NCI-H1105 treated with DMSO at 0.1 percent for 48 hours (cell line): Measurements from ENCODE around the gene DYSF.

Experiments used
- DNase-seq: peaks from one replicate; lab custom pipeline; 2025; lab: John Stamatoyannopoulos, UW

The DYSF gene

DNA sequence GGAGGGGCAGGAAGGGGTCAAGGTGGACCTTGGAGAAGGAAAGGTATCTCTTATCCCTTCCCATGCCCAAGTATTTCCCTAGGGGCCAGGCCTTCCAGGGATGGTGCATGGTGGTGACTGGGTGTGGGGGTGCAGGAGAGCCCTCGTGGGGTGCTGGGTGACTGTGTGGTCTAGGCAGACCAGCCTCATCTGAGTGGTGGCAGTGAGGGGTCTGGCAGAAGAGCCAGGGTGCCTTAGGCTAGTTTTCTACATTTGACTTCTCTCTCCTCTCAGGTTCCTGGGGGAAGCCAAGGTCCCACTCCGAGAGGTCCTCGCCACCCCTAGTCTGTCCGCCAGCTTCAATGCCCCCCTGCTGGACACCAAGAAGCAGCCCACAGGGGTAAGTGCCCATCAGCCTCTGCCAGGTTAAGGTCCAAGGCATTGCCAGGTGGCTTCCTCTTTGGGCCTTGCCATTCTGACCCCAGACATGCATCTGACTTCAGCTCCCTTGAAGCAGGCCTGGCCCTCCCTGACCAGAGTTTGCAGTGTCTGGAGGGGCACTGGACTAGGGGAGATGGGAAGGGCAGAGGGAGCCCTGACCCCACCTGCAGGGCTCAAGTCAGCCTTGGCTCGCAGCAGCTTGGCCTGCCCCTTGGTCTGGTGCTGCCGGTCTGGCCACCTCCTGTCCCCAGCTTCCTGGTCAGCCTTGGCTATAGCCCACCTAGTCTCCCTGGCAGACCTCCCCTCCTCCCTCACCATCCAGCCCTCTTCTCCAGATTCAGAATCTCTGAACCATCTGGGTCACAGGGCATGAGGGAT, 49.8 kb downstream of the DYSF start:
- no peak for DNase-seq

DNA sequence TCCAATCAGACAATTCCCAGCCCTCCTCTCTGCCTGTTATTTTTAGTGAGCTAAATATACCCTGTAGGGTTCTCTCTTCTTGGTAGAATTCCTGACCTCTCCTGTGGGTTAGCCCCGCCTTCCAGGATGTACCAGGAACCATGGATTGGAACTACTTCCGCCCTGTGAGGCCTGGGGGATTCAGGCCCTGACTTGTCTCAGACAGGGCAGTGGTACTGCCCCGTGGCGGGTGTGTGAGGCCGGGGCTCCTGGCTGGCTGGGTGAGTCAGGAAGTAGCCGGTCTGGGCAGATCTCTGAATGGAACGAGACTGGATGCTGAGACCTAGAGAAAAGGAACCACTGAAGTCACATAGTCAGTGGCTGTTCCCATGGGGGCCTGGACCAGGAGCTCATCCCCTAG, 50.5 kb downstream of the DYSF start:
- DNase-seq, result no peak

DNA sequence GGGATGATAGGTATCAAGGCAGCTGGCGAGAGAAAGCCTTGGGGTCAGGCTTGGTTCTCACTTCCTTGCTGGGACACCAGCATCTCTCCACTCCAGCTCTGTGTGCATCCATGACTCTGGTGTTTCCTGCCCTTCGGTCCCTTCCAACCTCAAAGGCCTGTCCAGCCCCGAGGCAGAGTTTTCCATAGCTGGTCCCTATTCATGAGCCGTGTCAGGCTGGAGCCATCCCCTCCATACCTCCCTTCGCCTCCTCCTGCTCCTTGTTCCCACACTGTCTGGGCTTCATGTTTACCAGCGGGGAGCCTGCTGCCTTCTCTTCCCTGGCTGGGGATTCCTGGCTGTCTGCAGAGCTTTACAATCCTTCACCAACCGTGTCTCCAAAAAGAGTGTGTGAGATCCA, 51.2 kb downstream of the DYSF start:
- DNase-seq, result no peak

DNA sequence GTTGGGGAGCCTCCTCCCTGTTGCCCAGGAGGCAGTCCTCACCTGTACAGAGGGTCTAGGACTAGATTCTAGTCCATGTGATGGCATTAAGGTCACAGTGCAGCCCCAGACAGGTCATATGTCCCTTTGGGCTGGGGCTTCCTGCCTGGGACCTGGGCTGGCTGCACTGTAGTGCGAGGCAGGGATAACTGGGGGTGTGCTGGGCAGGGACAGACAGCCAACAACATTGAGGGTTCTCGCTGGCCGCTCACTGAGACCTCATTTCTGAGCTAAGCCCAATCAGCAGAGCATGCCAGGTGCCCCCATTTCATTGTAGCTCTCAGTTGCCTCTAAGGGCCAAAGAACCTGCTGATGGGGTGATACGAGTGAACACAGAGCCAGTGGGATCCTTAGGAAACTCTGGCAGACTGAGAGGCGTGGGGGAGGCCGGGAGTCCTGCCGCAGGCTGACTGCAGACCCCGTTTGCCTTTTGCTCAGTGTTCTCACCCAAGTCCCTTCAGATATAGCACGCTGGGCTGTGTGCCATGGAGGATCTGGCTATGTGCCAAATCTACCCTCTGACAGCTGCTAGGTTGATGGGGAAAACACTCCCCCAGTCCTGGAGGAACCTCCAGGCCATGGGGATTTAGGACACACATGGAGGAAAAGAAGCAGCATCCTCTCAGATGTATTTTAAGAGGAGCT, 51.9 kb downstream of the DYSF start:
- peak; percentile 83 for DNase-seq

DNA sequence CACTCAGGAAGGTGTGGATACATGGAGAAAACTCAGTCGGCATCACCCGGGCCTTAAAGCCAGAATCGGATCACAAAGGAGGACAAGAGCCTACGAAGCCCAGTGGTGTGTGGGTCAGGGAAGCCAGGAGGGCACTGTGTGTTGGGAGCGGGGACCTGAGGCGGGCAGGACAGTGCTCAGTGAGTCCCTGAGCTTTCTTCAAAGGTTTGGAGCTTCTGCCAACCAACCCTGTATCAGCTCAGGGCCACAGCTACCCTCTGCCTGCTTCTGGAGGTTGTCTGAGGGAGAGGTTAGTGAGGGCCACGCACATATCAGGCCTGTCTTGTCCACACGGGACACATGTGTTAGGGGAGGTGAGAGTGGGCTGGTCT, 52.4 kb downstream of the DYSF start:
- no peak for DNase-seq

DNA sequence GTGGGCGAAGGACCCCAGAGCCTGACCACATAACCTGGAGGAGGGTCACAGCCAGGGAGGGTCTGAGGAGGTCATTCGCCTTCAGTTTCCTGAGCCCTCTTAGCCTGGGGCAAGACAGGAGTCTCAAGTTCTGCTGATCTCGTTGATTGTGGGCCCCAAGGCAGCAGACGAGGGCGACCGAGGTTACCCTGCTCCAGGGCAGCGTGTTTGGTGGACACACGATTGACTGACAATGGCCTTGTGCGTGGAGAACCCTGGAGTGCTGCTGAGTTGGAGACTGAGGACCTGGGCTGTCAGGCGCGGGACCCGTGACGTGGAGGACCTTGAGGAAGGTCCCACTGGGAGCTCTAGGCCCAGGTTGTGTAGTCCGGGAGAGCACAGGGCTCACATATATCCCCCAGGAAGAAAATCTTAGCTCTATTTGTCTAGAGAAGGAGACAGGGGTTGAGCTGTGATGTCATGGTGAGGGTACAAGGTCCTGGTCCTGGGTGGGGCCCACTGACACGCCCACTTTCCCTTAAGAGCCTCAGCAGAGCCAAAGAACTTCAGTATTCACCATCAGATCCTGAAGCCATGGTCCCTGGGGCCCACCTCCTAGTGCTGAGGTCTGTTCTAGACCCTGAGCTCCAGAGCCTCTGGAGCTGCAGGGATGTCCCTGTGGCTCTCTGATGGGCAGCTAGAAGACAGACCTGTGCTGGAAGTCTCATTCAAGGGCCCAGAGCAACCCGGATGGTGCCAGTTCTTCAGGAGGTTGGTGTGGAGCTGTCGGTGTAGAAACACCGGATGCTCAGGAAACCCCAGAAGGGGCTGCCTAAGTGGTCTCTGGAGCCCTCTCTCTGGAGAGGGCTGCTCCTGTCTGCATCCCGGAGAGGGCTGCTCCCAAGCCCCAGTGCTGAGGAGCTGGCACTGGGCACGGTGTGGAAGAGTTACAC, 53.1 kb downstream of the DYSF start:
- no peak for DNase-seq

DNA sequence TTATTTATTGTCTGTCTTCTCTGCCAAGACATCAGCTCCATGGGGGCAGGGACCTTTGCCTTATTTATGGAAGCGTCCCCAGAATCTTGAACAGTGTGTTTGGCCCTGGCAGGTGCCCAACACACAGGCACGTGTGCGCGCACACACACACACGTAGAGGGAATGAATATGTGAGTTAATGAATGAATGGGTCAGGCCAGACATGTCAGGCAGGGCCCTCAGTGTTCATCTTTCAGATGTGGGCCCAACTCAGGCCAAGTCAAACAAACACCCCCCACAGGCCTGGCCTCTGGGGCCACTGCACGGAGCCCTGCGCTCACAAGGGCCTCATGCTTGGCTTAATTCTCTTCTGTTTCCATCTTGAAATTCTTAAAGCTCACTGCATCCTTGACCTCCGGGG, 54.1 kb downstream of the DYSF start:
- no peak for DNase-seq

DNA sequence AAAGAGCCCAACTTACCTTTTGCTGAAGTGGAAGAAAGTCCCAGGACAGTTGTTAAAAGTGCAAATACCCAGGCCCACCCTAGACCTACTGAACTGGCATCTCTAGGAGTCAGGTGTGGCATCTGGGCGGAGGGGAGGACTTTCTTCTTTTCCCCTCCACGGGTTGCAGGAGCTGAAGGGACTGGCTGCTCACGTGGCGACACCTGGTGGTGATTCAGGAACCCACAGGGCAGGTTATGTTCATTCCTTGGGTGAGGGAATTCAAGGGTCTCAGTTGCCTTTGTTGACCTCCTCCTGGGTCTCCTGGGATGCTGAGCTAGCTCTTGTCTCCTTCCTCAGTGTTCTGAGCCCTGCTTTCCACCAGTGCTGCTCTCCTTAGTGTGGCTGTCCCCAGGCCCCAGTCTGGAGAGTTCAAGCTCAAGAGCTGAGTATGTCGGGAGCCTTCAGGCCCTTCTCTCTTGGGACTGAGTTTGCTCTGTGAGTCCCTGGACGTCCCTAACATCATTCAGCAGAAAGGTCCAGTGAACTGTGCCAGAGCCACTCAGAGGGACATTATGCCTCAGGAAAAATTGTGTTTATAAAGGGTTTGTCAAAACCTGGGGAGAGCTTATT, 56.9 kb downstream of the DYSF start:
- peak; percentile 53 for DNase-seq

DNA sequence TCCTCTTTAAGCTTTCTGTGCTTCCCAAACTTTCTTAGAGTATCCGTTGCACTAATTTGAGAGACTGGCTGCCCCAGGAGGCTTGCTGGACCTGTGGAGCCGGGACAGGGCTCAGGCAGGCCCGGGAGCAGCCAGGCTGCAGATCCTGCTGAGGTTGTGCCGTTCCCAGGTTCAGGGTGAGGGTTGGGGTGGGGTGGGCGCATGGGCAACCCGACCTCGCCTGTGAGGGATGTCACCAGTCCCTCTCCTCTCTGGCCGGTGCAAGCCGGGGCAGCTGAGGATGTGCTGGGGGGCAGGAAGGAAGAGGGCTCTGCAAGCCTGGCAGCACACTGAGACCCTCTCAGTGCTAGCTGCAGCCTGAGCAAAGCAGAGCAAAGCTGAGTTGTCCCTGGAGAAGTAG, 57.6 kb downstream of the DYSF start:
- no peak for DNase-seq

DNA sequence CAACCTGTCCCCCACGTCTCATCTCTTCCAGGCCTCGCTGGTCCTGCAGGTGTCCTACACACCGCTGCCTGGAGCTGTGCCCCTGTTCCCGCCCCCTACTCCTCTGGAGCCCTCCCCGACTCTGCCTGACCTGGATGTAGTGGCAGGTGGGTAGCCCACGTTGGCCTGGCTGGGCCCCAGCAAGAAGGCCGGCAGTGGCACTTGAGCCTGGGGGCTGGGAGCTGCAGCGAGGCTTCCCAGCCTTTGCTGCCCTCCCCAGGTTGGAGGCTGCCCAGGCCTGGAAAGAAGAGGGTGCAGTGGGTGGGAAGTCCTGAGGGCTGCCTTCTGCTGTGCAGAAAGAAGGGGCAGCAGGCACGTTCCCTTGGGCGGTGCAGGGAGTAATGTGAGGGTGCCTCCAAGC, 58.4 kb downstream of the DYSF start:
- DNase-seq, result no peak

DNA sequence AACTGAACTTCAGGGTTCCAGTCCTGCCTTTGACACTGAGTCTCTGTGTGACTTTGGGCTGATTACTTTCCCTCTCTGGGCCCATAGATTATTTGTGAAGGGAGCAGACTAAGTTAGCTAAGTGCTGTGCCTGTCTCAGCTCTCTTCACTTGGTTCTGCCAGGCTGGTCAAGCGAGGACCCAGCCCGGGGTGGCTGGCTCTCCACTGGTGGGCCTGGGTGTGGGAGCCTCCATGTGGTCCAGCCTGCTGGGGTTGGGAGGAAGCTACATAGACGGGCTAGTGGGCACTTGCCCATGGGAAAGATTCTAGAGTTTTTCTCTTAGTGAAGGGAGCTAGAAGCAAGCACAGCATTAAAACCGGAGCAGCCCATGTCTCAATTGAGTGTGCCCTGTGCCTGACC, 59.0 kb downstream of the DYSF start:
- no peak for DNase-seq

DNA sequence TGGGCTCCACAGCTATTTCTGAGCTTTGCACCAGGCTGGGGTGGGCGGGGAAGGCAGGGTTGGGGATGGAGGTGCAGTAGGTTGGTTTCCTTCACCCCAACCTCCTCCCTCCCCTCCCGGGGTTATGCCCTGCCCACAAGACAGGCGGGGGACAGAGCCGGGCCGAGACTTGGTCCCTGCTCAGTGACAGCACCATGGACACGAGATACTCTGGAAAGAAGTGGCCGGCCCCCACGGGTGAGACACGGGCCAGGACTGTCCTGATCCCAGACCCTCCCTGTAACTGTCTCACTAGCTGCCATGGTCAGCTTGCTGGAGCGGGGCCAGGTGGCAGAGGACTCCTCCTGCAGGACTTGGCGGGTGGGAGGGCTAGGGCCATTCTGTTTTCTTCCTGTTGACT, 59.7 kb downstream of the DYSF start:
- DNase-seq, result no peak

DNA sequence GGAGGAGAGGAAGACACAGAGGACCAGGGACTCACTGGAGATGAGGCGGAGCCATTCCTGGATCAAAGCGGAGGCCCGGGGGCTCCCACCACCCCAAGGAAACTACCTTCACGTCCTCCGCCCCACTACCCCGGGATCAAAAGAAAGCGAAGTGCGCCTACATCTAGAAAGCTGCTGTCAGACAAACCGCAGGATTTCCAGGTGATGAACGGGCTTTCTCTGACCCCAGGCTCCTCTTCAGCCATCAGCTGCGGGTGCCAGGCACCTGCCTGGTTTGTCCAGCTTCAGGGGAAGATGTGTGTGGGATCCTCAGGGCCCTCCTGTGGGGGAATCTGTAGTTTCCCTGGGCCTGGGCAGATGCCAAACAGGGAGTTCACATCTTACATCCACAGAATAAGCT, 60.4 kb downstream of the DYSF start:
- no peak for DNase-seq

DNA sequence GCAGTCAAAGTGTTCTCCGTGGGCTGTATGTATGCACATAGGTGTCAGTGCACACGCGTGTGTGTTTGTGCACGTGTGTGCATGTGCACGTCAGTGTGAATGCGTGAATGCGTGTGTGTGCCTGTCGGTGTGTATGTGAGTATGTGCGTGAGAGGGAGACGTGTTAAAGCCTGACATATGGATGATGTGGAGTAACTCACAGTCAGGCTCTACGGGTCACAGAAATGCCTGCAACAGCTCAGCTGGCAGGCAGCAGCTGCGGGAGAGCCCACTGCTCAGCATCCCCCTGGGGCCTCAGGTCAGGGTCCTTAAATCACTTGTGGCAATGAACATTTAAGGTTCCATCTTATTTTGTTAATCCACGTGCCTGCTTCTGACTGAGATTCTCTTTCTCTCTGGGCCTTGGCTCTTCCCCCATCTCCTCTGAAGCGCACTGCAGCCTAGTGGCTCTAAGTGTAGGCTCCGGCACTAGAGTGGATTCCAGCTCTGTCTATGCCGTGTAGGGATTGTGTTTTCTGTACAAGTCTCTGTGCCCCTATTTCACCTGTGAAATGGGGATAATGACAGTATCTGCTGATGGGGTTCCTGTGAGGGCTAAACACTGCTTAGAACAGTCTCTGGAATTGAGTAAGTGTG, 63.0 kb downstream of the DYSF start:
- no peak for DNase-seq

DNA sequence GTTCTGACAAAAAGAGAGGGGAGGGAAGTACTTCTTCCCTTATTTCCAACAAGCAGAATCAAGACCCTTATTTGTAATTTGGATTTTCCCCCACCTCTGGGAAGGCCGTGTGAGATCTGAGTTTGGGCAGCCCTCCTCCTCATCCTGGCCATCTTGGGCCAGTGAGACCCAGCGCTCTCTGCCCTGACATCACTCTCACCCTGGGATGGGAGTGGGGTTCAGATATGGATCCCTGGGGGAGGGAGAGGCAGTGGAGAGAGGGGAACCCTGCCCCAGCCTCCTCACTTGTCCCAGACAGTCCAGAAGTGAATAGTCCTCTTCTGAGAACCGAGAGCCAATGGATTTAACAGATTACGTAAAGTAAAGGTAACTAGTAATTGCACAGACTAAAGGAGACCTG, 64.5 kb downstream of the DYSF start:
- no peak for DNase-seq

DNA sequence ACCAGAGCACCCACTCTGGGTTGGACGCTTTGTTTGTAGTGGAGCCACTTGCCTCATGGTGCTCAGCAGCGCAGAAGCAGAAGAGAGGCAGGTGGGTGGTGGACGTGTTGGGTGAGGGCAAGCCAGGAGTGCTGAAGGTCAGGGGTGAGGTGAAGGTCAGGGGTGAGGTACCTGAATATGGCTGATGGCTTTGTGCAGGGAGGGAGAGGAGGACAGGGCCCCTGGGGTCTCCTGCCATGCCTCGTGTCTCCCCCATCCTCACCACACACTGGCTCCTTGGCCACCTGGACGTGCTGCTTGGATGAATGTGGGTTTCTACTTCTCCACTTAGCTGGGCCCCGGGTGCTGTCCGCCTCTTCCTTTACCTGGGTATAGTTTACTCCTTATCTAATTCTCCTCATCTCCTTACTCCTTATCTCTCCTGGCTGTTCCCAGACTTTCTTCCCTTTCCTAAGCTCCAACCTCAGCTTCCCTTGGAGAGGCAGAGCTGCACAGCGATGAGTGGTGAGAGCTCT, 68.1 kb downstream of the DYSF start:
- DNase-seq, result no peak

DNA sequence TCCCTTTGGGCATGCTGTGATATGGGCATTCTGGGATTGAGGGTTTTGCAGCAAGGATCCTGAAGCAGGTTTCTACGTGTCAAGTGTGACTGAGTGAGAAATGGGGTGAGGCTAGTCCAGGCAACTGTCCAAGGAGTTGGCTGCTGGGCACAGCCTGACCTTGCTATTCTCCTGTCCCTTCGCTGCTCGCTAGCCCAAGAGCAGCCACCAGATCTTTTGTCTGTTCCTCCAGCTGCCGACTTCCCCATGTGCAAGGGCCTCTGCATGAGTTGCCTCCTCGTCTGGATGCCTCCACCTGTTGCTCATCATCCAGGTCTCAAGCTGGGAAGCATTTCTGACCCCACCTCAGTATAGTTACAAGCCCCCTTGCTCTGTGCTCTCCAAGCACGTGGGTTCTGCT, 71.1 kb downstream of the DYSF start:
- DNase-seq, result no peak

DNA sequence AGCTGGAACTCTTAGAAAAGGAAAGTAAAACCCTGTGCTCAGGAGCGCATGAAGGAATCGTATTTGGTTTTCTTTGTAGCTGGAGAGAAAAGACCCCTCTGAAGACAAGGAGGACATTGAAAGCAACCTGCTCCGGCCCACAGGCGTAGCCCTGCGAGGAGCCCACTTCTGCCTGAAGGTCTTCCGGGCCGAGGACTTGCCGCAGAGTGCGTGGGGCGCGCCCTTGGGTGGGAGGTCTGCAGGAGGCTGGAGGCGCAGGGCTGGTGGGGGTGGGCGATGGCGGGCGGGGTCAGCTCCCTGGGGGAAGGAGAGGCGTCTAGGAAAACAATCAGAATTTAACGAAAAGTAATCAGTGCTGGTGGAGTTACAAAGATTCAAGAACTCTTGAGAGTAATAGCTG, 72.8 kb downstream of the DYSF start:
- no peak for DNase-seq

DNA sequence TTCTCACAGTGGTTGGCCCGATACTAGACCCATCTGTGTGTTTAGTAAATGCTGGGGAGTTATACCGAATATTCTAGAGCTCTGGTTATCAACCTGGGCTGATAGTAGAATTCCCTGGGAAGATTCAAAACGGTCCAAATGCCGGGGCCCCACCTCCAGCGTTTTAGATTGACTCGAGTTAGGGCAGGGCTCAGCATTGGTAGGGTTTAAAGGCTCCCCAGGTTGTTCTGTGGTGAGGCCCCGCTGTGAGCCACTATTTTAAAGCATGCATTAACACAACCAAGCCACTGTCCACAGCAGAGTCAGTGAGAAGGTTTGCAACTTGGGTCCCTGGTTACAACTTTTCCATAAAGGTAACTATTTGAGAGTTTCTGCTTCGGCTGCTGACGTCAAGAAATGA, 73.6 kb downstream of the DYSF start:
- DNase-seq, result no peak

DNA sequence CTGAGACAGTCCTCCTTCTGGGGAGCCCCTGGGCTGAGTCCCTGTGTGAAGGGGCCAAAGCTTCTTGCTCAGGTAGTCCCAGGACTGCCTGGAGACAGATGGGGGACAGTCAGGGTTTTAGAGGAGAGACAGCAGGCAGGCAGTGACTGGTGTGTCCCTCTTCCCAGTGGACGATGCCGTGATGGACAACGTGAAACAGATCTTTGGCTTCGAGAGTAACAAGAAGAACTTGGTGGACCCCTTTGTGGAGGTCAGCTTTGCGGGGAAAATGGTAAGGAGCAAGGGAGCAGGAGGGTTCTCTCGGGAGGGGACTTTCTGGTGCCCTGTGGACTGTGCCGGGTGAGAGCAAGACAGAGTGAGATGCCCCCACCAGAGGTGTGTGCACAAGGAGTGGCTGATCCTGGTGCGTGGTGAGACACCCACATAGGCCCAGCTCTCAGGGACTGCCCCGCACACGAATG, 74.8 kb downstream of the DYSF start:
- DNase-seq, result no peak

DNA sequence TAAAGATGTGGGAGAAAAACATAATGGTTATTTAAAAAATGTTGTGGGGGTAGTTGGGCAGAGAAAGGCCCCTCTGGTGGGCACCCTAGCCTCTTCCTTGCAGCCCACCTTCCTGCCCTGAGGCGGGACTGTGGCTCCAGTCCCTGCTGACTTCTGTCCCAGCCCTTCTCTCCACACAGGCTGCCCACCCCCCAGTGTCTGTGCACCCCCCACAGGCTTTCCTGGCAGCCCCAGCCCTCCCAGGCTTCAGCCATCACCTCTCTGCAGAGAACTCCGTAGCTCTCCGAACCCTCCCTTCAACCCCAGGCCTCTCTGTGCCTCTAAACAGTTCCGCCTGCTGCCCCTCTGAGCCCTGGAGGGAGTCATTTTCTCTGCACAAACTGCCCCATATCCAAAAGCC, 75.4 kb downstream of the DYSF start:
- no peak for DNase-seq

DNA sequence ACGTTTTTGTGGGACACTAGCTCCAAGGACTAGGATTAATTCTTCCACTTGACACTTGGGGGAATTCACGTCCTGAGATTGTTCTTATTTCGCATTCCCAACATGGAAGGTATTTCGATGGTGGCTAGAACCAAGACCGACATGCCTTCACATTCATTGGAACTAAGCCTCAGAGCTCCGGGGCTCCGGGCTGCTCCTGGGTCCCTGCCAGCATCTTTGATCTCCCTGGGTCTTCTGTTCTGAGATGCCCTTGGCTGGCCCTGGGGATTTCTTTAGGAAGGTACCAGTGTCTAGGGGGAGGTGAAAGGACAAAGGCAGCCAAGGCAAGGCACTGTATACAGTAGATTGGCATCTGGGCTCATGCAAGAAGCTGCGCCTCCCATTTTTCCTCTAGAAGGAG, 76.8 kb downstream of the DYSF start:
- DNase-seq, result no peak
